ENCODE data around the gene FRMD4A.

- TF ChIP-seq, protein P1, sequence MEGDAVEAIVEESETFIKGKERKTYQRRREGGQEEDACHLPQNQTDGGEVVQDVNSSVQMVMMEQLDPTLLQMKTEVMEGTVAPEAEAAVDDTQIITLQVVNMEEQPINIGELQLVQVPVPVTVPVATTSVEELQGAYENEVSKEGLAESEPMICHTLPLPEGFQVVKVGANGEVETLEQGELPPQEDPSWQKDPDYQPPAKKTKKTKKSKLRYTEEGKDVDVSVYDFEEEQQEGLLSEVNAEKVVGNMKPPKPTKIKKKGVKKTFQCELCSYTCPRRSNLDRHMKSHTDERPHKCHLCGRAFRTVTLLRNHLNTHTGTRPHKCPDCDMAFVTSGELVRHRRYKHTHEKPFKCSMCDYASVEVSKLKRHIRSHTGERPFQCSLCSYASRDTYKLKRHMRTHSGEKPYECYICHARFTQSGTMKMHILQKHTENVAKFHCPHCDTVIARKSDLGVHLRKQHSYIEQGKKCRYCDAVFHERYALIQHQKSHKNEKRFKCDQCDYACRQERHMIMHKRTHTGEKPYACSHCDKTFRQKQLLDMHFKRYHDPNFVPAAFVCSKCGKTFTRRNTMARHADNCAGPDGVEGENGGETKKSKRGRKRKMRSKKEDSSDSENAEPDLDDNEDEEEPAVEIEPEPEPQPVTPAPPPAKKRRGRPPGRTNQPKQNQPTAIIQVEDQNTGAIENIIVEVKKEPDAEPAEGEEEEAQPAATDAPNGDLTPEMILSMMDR (conservative IDR thresholded peaks at IDR 0.05; ENCODE audit: low read depth, low read length): no peak
- TF ChIP-seq EZH2phosphoT487 (IDR thresholded peaks at IDR 0.05; ENCODE audit: borderline replicate concordance, low read length): no peak
These were observed 372.9 kb downstream of the FRMD4A start for GRCh38 chr10:13957856-13958255.
